GM10266 (cell line): Measurements from ENCODE around the gene EIF2S1.
"Not testable (repeated sequence)": the region's sequence is repeated elsewhere in the genome, so short reads cannot be mapped to it uniquely, and the experiment has no call there.

ENCODE experiments used
- DNase-seq: peaks from one replicate; pipeline ENCODE4 v3.0.0; 2012; ENCODE audit errors: extremely low spot score
- CTCF ChIP-seq: IDR thresholded peaks from 2 replicates; pipeline ENCODE4 v1.5.1; 2012; ENCODE audit warnings: mild to moderate bottlenecking, low read depth; ENCODE audit not compliant: control insufficient read depth, insufficient read depth; ENCODE audit errors: missing control alignments

EIF2S1 gene

GRCh38 chr14:67411820-67412421, 51.8 kb downstream of the EIF2S1 start, which contains the start of gene PLEK2:
Gene PLEK2 (minus strand): TSS chr14:67412165. CDS start chr14:67412059, 106 bp downstream.
- DNase-seq: no peak

GRCh38 chr14:67413806-67414769, 54.0 kb downstream of the EIF2S1 start:
- no peak for TF ChIP-seq CTCF
- no peak for DNase-seq

More at GRCh38 chr14:67411820-67412421, 51.8 kb downstream of the EIF2S1 start, which contains the start of gene PLEK2:
- TF ChIP-seq CTCF: no peak

- DNase-seq: not testable (repeated sequence)
These were observed 55.5 kb downstream of the EIF2S1 start for GRCh38 chr14:67415610-67416009.

GRCh38 chr14:67416085-67416484, 56.0 kb downstream of the EIF2S1 start:
- TF ChIP-seq CTCF: no peak
- DNase-seq: no peak

- TF ChIP-seq CTCF: no peak
- no peak for DNase-seq
These were observed 56.7 kb downstream of the EIF2S1 start for GRCh38 chr14:67416810-67417209.

- TF ChIP-seq CTCF: no peak
- DNase-seq: no peak
These were observed 57.5 kb downstream of the EIF2S1 start for GRCh38 chr14:67417633-67418032.

- no peak for DNase-seq
- no peak for TF ChIP-seq CTCF
These were observed 58.5 kb downstream of the EIF2S1 start for GRCh38 chr14:67418401-67419191.
